ENCODE measurements around the gene RALY.

RALY gene

DNA sequence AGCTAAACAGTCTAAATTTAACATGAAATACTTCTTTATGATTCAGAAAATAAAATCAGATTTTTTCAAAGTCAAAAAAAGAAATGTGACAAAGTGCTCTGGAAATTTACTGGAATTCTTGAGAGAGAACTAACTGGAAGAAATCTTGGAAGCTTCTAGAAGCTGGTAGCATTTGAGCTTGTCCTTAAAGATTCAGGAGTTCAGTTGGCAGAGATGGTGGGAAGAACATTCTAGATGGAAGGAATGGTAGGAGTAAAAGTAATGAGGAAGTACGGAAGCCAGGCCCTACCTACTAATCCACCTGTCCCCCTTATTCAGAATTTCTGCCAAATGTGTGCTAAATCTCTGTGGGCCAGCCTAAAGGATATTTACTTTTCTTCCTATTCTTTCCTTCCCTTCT, 21.2 kb downstream of the RALY start:
- no peak for DNase-seq (ENCODE audit: extremely low spot score)
- TF ChIP-seq, protein P1, sequence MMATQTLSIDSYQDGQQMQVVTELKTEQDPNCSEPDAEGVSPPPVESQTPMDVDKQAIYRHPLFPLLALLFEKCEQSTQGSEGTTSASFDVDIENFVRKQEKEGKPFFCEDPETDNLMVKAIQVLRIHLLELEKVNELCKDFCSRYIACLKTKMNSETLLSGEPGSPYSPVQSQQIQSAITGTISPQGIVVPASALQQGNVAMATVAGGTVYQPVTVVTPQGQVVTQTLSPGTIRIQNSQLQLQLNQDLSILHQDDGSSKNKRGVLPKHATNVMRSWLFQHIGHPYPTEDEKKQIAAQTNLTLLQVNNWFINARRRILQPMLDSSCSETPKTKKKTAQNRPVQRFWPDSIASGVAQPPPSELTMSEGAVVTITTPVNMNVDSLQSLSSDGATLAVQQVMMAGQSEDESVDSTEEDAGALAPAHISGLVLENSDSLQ (IDR thresholded peaks at IDR 0.05) = no peak
- no peak for TF ChIP-seq LEF1 (IDR thresholded peaks at IDR 0.05; ENCODE audit: borderline replicate concordance)
- ChIA-PET CTCF (no interaction called here), POLR2A (no interaction called here)

DNA sequence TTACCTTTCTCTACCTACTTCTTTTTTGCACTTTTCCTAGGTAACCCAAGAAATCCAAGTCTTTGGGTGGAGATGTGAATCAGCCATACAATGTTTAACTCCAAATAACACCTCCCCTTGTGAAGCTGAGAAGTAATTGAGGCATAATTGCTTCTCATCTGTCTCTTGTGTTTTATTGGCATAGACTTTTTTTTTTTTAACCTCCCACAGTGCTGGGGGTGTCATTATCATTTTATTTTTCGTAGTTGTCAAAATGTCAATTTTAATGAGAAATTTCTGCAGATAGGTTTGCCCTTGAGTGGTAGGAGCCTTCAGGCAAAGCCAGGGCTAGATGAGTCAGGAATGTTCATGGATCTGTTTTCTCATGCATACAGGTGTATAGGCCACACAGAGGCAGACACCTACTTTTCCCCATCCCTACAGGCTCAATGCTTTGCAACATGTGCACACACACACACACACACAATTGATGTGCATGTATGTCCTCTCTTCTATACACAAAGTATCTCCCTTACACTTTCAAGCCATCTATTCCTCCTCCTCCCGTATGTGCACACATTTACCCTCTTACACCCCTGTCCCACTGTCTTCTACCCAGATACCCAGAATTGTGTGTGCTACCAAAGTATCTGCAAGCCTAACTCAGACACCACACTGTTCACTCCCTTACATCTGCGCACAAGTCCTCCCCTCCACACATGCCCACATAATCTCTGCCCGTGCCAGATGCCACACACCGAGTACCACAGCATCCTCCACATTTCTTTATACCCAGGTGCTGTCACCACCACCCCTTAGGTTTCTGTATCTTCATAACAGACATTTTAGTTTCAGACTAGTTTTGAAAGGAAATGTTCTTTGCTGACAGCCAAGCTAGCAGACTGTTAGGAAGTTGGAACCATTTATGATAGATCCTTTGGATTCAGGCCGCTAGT, 22.0 kb downstream of the RALY start:
- no peak for TF ChIP-seq HDGF (IDR thresholded peaks at IDR 0.05; ENCODE audit: borderline replicate concordance)
- no peak for TF ChIP-seq SUZ12 (IDR thresholded peaks at IDR 0.05)
- TF ChIP-seq, protein P1 (IDR thresholded peaks at IDR 0.05) = no peak
- TF ChIP-seq L3MBTL2 (conservative IDR thresholded peaks at IDR 0.05) = no peak
- TF ChIP-seq TARDBP (IDR thresholded peaks at IDR 0.05) = no peak
- no peak for TF ChIP-seq BHLHE40 (IDR thresholded peaks at IDR 0.05; ENCODE audit: borderline replicate concordance)
- TF ChIP-seq ELF4 (IDR thresholded peaks at IDR 0.05) = no peak
- TF ChIP-seq FOXM1 (IDR thresholded peaks at IDR 0.05; ENCODE audit: borderline replicate concordance) = no peak
- TF ChIP-seq ZNF384 (IDR thresholded peaks at IDR 0.05) = no peak
- no peak for TF ChIP-seq FOXK2 (IDR thresholded peaks at IDR 0.05)
- TF ChIP-seq NFRKB (IDR thresholded peaks at IDR 0.05) = no peak
- no peak for TF ChIP-seq FOXA1 (IDR thresholded peaks at IDR 0.05)
- no peak for TF ChIP-seq SP1 (IDR thresholded peaks at IDR 0.05)
- POLR2A ChIA-PET = no interaction called here
- no peak for DNase-seq (ENCODE audit: extremely low spot score)
- CTCF ChIA-PET = no interaction called here

DNA sequence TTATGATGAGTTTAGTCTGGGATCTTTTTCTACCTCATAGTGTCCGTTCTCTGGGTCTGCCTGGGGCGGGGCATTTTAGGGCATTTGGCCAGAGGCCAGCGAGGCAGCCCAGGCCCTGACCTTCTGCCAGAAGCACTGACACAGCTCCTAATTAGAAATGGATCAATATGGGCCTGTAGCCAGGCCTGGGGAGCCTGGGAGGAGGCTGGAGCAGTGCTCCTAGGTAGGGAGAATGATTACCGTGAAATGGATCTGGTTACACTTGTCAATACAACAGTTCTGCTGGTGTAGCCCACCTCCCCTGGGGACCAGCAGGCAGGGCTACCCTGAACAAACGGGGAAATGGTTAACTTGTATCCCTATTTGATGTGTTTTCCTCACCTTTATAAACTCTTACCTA, 23.0 kb downstream of the RALY start:
- POLR2A ChIA-PET = interaction anchor here (1.0 kb wide), 1 partner anchor 96 kb away, joined by 4 read pairs; the partner anchor contains the start of gene EIF2S2
- CTCF ChIA-PET = no interaction called here
- DNase-seq (ENCODE audit: extremely low spot score) = no peak
- TF ChIP-seq ARNT (IDR thresholded peaks at IDR 0.05) = no peak
- TF ChIP-seq ZNF384 (IDR thresholded peaks at IDR 0.05) = no peak
- no peak for TF ChIP-seq SP1 (IDR thresholded peaks at IDR 0.05)
- no peak for TF ChIP-seq HDGF (IDR thresholded peaks at IDR 0.05; ENCODE audit: borderline replicate concordance)
- no peak for TF ChIP-seq BHLHE40 (IDR thresholded peaks at IDR 0.05; ENCODE audit: borderline replicate concordance)
- TF ChIP-seq ELF4 (IDR thresholded peaks at IDR 0.05) = no peak
- TF ChIP-seq CTBP1 (IDR thresholded peaks at IDR 0.05; ENCODE audit: borderline replicate concordance) = no peak
- TF ChIP-seq SUZ12 (IDR thresholded peaks at IDR 0.05) = no peak
- no peak for TF ChIP-seq LEF1 (IDR thresholded peaks at IDR 0.05; ENCODE audit: borderline replicate concordance)
- no peak for TF ChIP-seq TARDBP (IDR thresholded peaks at IDR 0.05)
- TF ChIP-seq FOXA1 (IDR thresholded peaks at IDR 0.05) = no peak
- no peak for TF ChIP-seq NFRKB (IDR thresholded peaks at IDR 0.05)
- no peak for TF ChIP-seq FOXM1 (IDR thresholded peaks at IDR 0.05; ENCODE audit: borderline replicate concordance)
- TF ChIP-seq L3MBTL2 (conservative IDR thresholded peaks at IDR 0.05) = no peak
- TF ChIP-seq FOXK2 (IDR thresholded peaks at IDR 0.05) = no peak
- TF ChIP-seq, protein P1 (IDR thresholded peaks at IDR 0.05) = no peak

DNA sequence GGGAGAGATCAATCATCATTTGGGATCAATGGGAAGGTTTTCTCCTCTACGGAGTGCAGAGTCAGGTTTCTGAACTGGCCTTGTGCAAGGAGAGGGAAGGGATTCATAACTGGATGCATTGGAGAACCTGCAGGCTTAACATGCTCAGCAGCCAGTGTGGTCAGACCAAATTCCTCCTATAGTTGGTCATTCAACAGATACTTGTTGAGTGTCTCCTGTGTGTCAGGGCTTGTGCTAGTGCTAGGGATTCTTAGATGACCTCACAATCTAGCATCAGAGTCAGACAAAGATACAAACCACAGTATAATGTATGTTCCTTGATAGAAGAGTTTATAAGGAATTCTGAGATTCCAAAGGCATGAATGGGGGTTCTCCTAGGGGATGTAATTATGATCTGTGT, 23.9 kb downstream of the RALY start:
- ChIA-PET CTCF (no interaction called here), POLR2A (no interaction called here)
- TF ChIP-seq BHLHE40 (IDR thresholded peaks at IDR 0.05; ENCODE audit: borderline replicate concordance) (no peak), HDGF (IDR thresholded peaks at IDR 0.05; ENCODE audit: borderline replicate concordance) (no peak), ARNT (IDR thresholded peaks at IDR 0.05) (no peak), FOXM1 (IDR thresholded peaks at IDR 0.05; ENCODE audit: borderline replicate concordance) (no peak), ELF4 (IDR thresholded peaks at IDR 0.05) (no peak), TARDBP (IDR thresholded peaks at IDR 0.05) (no peak), L3MBTL2 (conservative IDR thresholded peaks at IDR 0.05) (no peak), CTBP1 (IDR thresholded peaks at IDR 0.05; ENCODE audit: borderline replicate concordance) (no peak), SP1 (IDR thresholded peaks at IDR 0.05) (no peak), NFRKB (IDR thresholded peaks at IDR 0.05) (no peak), FOXK2 (IDR thresholded peaks at IDR 0.05) (no peak), ZNF384 (IDR thresholded peaks at IDR 0.05) (no peak), LEF1 (IDR thresholded peaks at IDR 0.05; ENCODE audit: borderline replicate concordance) (no peak), FOXA1 (IDR thresholded peaks at IDR 0.05) (no peak), SUZ12 (IDR thresholded peaks at IDR 0.05) (no peak)
- TF ChIP-seq, protein P1 (IDR thresholded peaks at IDR 0.05) = no peak
- DNase-seq (ENCODE audit: extremely low spot score) = no peak

DNA sequence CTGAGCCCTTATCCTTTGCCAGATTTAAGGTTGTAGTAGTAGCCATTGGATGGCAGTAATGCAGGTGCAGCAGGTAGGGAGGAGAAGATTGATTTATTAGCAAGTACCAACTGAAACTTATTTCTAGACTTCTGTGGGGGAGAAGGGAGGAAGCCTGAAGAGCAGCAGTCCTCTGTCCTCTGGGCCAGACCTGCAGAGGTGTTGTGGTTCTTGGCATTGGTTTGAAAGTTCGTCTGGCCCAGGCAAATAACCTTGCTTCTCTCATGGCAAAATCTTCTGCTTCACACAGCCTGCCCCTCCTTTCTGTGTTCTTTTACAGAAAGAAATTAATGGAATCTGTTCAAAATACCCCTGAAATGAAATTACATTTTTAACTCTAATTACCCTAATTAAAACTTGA, 24.5 kb downstream of the RALY start:
- ChIA-PET CTCF (no interaction called here), POLR2A (no interaction called here)
- no peak for DNase-seq (ENCODE audit: extremely low spot score)
- no peak for TF ChIP-seq L3MBTL2 (conservative IDR thresholded peaks at IDR 0.05)
- no peak for TF ChIP-seq SUZ12 (IDR thresholded peaks at IDR 0.05)
- no peak for TF ChIP-seq FOXK2 (IDR thresholded peaks at IDR 0.05)
